IPS-18a (cell line): ENCODE data around the gene BCL11A.

ENCODE experiments used
- H3K27ac ChIP-seq: one replicate; pipeline ENCODE4 v1.5.1; 2013; ENCODE audit warnings: low read length
- H3K27me3 ChIP-seq: one replicate; pipeline ENCODE4 v1.6.1; 2013; ENCODE audit warnings: mild to moderate bottlenecking, low read length; ENCODE audit not compliant: control insufficient read depth, insufficient read depth
- H3K36me3 ChIP-seq: one replicate; pipeline ENCODE4 v1.6.1; 2013; ENCODE audit warnings: low read depth, low read length; ENCODE audit not compliant: control insufficient read depth
- H3K4me1 ChIP-seq: one replicate; pipeline ENCODE4 v1.6.1; 2013; ENCODE audit warnings: low read depth, low read length; ENCODE audit not compliant: control insufficient read depth
- H3K4me3 ChIP-seq: one replicate; pipeline ENCODE4 v1.5.1; 2013; ENCODE audit warnings: low read length
- H3K9ac ChIP-seq: one replicate; pipeline ENCODE4 v1.6.1; 2013; ENCODE audit warnings: mild to moderate bottlenecking, low read length, moderate library complexity
- H3K9me3 ChIP-seq: one replicate; pipeline ENCODE4 v1.6.1; 2013; ENCODE audit warnings: low read depth, low read length; ENCODE audit not compliant: control insufficient read depth

BCL11A gene

GRCh38 chr2:60512641-60513040, 40.8 kb downstream of the BCL11A start:
- no peaks in the 10 kb centered on the region for H3K9me3 ChIP-seq
- peaks cover 71% of the 10 kb centered on the region for H3K4me1 ChIP-seq
- no peak overlapping the region for H3K27ac ChIP-seq
- no peaks in the 10 kb centered on the region for H3K27me3 ChIP-seq
- no peak overlapping the region for H3K4me3 ChIP-seq
- no peak overlapping the region for H3K9ac ChIP-seq
- H3K36me3 ChIP-seq: peaks cover 6% of the 10 kb centered on the region

GRCh38 chr2:60512062-60512622, 41.3 kb downstream of the BCL11A start:
- Histone ChIP-seq H3K27ac (no peak overlapping the region), H3K4me1 (peaks cover 72% of the 10 kb centered on the region), H3K4me3 (no peak overlapping the region), H3K36me3 (peaks cover 6% of the 10 kb centered on the region), H3K27me3 (no peaks in the 10 kb centered on the region), H3K9ac (no peak overlapping the region), H3K9me3 (no peaks in the 10 kb centered on the region)

GRCh38 chr2:60510713-60511112, 42.7 kb downstream of the BCL11A start:
- Histone ChIP-seq H3K27me3 (no peaks in the 10 kb centered on the region), H3K9me3 (no peaks in the 10 kb centered on the region), H3K27ac (no peak overlapping the region), H3K36me3 (peaks cover 1% of the 10 kb centered on the region), H3K9ac (no peak overlapping the region), H3K4me1 (peaks cover 61% of the 10 kb centered on the region), H3K4me3 (no peak overlapping the region)

- H3K27ac ChIP-seq: no peak overlapping the region
- H3K9me3 ChIP-seq: no peaks in the 10 kb centered on the region
- no peak overlapping the region for H3K9ac ChIP-seq
- peaks cover 50% of the 10 kb centered on the region for H3K4me1 ChIP-seq
- H3K36me3 ChIP-seq: no peaks in the 10 kb centered on the region
- no peak overlapping the region for H3K4me3 ChIP-seq
- H3K27me3 ChIP-seq: no peaks in the 10 kb centered on the region
These were observed 44.4 kb downstream of the BCL11A start for GRCh38 chr2:60509066-60509465.

- H3K36me3 ChIP-seq: no peaks in the 10 kb centered on the region
- H3K4me1 ChIP-seq: peaks cover 50% of the 10 kb centered on the region
- no peak overlapping the region for H3K9ac ChIP-seq
- H3K27me3 ChIP-seq: no peaks in the 10 kb centered on the region
- H3K4me3 ChIP-seq: no peak overlapping the region
- no peak overlapping the region for H3K27ac ChIP-seq
- H3K9me3 ChIP-seq: no peaks in the 10 kb centered on the region
These were observed 45.0 kb downstream of the BCL11A start for GRCh38 chr2:60508339-60508917.

- Histone ChIP-seq H3K36me3 (no peaks in the 10 kb centered on the region), H3K4me1 (peaks cover 50% of the 10 kb centered on the region), H3K27me3 (no peaks in the 10 kb centered on the region), H3K4me3 (no peak overlapping the region), H3K27ac (no peak overlapping the region), H3K9ac (no peak overlapping the region), H3K9me3 (no peaks in the 10 kb centered on the region)
These were observed 46.1 kb downstream of the BCL11A start for GRCh38 chr2:60507211-60507965.

GRCh38 chr2:60505880-60506260, 47.6 kb downstream of the BCL11A start:
- Histone ChIP-seq H3K4me3 (no peak overlapping the region), H3K27ac (no peak overlapping the region), H3K9me3 (no peaks in the 10 kb centered on the region), H3K36me3 (peaks cover under 1% of the 10 kb centered on the region), H3K27me3 (no peaks in the 10 kb centered on the region), H3K4me1 (peaks cover 35% of the 10 kb centered on the region), H3K9ac (no peak overlapping the region)

- Histone ChIP-seq H3K36me3 (peaks cover 3% of the 10 kb centered on the region), H3K4me1 (peaks cover 29% of the 10 kb centered on the region), H3K27me3 (no peaks in the 10 kb centered on the region), H3K4me3 (no peak overlapping the region), H3K9ac (no peak overlapping the region), H3K27ac (no peak overlapping the region), H3K9me3 (no peaks in the 10 kb centered on the region)
These were observed 48.1 kb downstream of the BCL11A start for GRCh38 chr2:60505240-60505879.

GRCh38 chr2:60504049-60504448, 49.4 kb downstream of the BCL11A start:
- Histone ChIP-seq H3K36me3 (peaks cover 3% of the 10 kb centered on the region), H3K4me1 (peaks cover 20% of the 10 kb centered on the region), H3K4me3 (no peak overlapping the region), H3K9me3 (no peaks in the 10 kb centered on the region), H3K9ac (no peak overlapping the region), H3K27me3 (no peaks in the 10 kb centered on the region), H3K27ac (no peak overlapping the region)

GRCh38 chr2:60502144-60502543, 51.3 kb downstream of the BCL11A start:
- no peak overlapping the region for H3K9ac ChIP-seq
- no peaks in the 10 kb centered on the region for H3K27me3 ChIP-seq
- H3K36me3 ChIP-seq: peaks cover 3% of the 10 kb centered on the region
- peaks cover 5% of the 10 kb centered on the region for H3K4me1 ChIP-seq
- no peak overlapping the region for H3K4me3 ChIP-seq
- no peak overlapping the region for H3K27ac ChIP-seq
- no peaks in the 10 kb centered on the region for H3K9me3 ChIP-seq

GRCh38 chr2:60500861-60501260, 52.6 kb downstream of the BCL11A start:
- no peaks in the 10 kb centered on the region for H3K27me3 ChIP-seq
- no peak overlapping the region for H3K27ac ChIP-seq
- H3K4me1 ChIP-seq: peaks cover 6% of the 10 kb centered on the region
- peaks cover 3% of the 10 kb centered on the region for H3K36me3 ChIP-seq
- H3K4me3 ChIP-seq: no peak overlapping the region
- H3K9me3 ChIP-seq: no peaks in the 10 kb centered on the region
- no peak overlapping the region for H3K9ac ChIP-seq
